Gastrocnemius medialis (tissue), 4 donors: ENCODE measurements around the gene TRDMT1. TPM values are rescaled to one million over a fixed set of nuclear protein-coding genes. Genes with fewer than 3 reads are reported as not detected.

Source experiments
- ATAC-seq, 2 donors: fragments of 150-250 bp; one replicate each; pipeline ENCODE4 v1.9.1; 2016
- DNase-seq, 2 donors: peaks; one replicate each; pipeline ENCODE4 v3.0.0-alpha.2; 2019
- H3K27ac ChIP-seq, 4 donors: fragments of 200-600 bp; sonication (generic); 1 replicate in 1 of 4; 2 replicates in 3 of 4; pipeline ENCODE4 v1.5.1; 2016 to 2018; ENCODE audit warnings: mild to moderate bottlenecking in 2 of 4, moderate library complexity in 1 of 4
- H3K27me3 ChIP-seq, 3 donors: fragments of 200-600 bp; sonication (generic) in 2 of 3; 1 replicate in 1 of 3; 2 replicates in 2 of 3; pipeline versions ENCODE4 v1.5.1 to v1.6.0; 2016 to 2019; ENCODE audit warnings: mild to moderate bottlenecking in 1 of 3, moderate library complexity in 1 of 3
- H3K36me3 ChIP-seq, 2 donors: fragments of 200-600 bp; sonication (generic) in 1 of 2; one replicate each; pipeline ENCODE4 v1.5.1; 2017 to 2018
- H3K4me1 ChIP-seq, 2 donors: fragments of 200-600 bp; sonication (generic) in 1 of 2; one replicate each; pipeline ENCODE4 v1.5.1; 2016 to 2017; ENCODE audit warnings: mild to moderate bottlenecking in 2 of 2
- H3K4me3 ChIP-seq, 4 donors: fragments of 200-600 bp; sonication (generic) in 3 of 4; 1 replicate in 1 of 4; 2 replicates in 3 of 4; pipeline ENCODE4 v1.5.1; 2016 to 2019; ENCODE audit warnings: mild to moderate bottlenecking in 2 of 4
- H3K9me3 ChIP-seq, 3 donors: fragments of 200-600 bp; sonication (generic) in 2 of 3; 1 replicate in 1 of 3; 2 replicates in 2 of 3; pipeline ENCODE4 v1.5.1; 2016 to 2019
- CTCF ChIP-seq, 5 experiments: fragments of 450-650 bp in 3 of 5; fragments of 200-600 bp in 2 of 5; sonication (generic) in 2 of 5; IDR thresholded peaks in 4 of 5; conservative IDR thresholded peaks in 1 of 5; 1 replicate in 4 of 5; 2 replicates in 1 of 5; pipeline ENCODE4 v1.5.1; 2016 to 2019; ENCODE audit warnings: antibody characterized with exemption in 5 of 5, mild to moderate bottlenecking in 3 of 5, moderate library complexity in 3 of 5
- POLR2A ChIP-seq, 2 donors: fragments of 450-650 bp; IDR thresholded peaks; one replicate each; pipeline ENCODE4 v1.6.1; 2017; ENCODE audit warnings: antibody characterized with exemption in 2 of 2, mild to moderate bottlenecking in 2 of 2, moderate library complexity in 2 of 2
- in situ Hi-C, 4 donors: fragments of 200-750 bp; cut with MboI; loops; one replicate each; pipeline versions ENCODE4 v1.15.0 to v1.8.0; 2017; ENCODE audit warnings: low sequenced_read_pairs in 4 of 4
- intact Hi-C: fragments of 100-400 bp; cut with DNase I; formaldehyde crosslinking; loops from one replicate; pipeline ENCODE4 v1.15.1; 2023; ENCODE audit warnings: low total_unique reads
- total RNA-seq, 4 donors: library from RNA; depleted of rRNA; stranded (reverse); fragments of >200 nt; gene quantifications; one replicate each; pipeline versions ENCODE4 v1.1.0 to v1.2.3, GENCODE V29; 2016

TRDMT1 gene
- total RNA-seq, 4 donors from 2014 or later = 0.85 to 4.7 (median 2.1) TPM

DNA sequence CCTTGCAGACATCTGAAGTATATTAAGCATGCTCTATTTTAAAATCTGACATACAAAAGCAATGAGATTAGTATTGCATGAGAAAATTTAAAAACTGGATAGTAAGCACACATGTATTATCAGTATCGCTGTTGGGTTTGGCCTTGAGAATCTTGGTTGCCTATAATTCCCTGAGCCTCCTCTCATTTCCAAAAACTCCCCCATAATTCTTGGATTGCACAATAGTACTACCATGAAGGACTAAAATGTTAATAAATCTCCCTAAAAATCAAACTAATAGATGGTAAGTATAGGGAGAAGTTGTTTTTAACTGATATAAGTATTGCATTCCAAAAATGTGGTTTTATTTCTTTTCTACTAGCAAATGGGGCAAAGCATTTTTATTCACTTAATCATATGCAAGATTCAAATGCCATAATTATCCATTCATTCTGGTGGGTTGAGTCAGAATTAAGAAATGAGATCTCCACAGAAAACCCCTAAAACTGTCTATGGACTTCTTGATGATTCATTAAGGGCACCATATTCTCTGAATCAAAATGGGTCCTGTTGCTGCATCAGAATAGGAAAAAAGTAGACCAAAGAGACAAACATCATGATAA, 16.3 kb upstream of the TRDMT1 start:
- no peak for ATAC-seq

GRCh38 chr10:17216901-17217395, 15.5 kb upstream of the TRDMT1 start:
- no peaks in the 10 kb centered on the region for H3K36me3 ChIP-seq
- H3K27ac ChIP-seq = peak overlapping the region; percentile 49 to 68 (median 56)
- no peak for TF ChIP-seq POLR2A (IDR thresholded peaks at IDR 0.05)
- TF ChIP-seq CTCF (IDR thresholded peaks at IDR 0.05 in 4 of 5, conservative IDR thresholded peaks at IDR 0.05 in 1 of 5) = no peak
- DNase-seq (no peak), ATAC-seq (no peak)
- intact Hi-C loops (no loop called here), in situ Hi-C loops (no loop called here)
- no peaks in the 10 kb centered on the region for H3K9me3 ChIP-seq
- no peaks in the 10 kb centered on the region for H3K27me3 ChIP-seq
- H3K4me1 ChIP-seq = peaks cover 0 to 4% of the 10 kb centered on the region in 2 donors
- H3K4me3 ChIP-seq = no peak overlapping the region

More for the DNA sequence above, 16.3 kb upstream of the TRDMT1 start:
- in situ Hi-C loops = no loop called here
- no peaks in the 10 kb centered on the region for H3K36me3 ChIP-seq
- no peak overlapping the region for H3K27ac ChIP-seq
- no peak overlapping the region for H3K4me3 ChIP-seq
- intact Hi-C loops = no loop called here
- H3K4me1 ChIP-seq = peaks cover 0 to 4% of the 10 kb centered on the region in 2 donors
- TF ChIP-seq POLR2A (IDR thresholded peaks at IDR 0.05) (no peak), CTCF (IDR thresholded peaks at IDR 0.05 in 4 of 5, conservative IDR thresholded peaks at IDR 0.05 in 1 of 5) (no peak)
- no peak for DNase-seq
- H3K27me3 ChIP-seq = no peaks in the 10 kb centered on the region
- H3K9me3 ChIP-seq = no peaks in the 10 kb centered on the region

- no peaks in the 10 kb centered on the region for H3K36me3 ChIP-seq
- TF ChIP-seq CTCF (IDR thresholded peaks at IDR 0.05 in 4 of 5, conservative IDR thresholded peaks at IDR 0.05 in 1 of 5) (no peak), POLR2A (IDR thresholded peaks at IDR 0.05) (no peak)
- intact Hi-C loops (no loop called here), in situ Hi-C loops (no loop called here)
- no peaks in the 10 kb centered on the region for H3K27me3 ChIP-seq
- DNase-seq (no peak), ATAC-seq (peak; percentile 88 to 91)
- H3K4me1 ChIP-seq = peaks cover 0 to 4% of the 10 kb centered on the region in 2 donors
- no peak overlapping the region for H3K4me3 ChIP-seq
- H3K27ac ChIP-seq = peak overlapping the region; percentile 49 to 68 (median 56)
- H3K9me3 ChIP-seq = no peaks in the 10 kb centered on the region
Measured at GRCh38 chr10:17216217-17216900, 14.9 kb upstream of the TRDMT1 start.

DNA sequence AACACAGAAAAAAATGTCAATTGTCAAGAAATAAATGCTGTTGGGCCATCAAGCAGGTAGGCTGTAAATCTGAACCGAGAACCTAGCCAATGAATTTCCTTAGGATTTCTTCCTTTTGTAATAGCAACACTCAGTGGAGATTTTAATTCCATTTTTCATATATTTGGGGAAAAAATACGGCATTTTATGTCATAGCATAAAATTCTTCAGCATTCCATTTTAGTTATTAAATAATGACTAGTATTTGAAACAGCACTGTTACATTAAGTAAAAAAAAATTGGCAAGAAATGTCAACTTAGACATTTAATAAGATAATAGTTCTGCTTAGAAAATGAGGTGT, 14.3 kb upstream of the TRDMT1 start:
- DNase-seq (no peak), ATAC-seq (no peak)
- Histone ChIP-seq H3K27ac (peak overlapping the region; percentile 49 to 68 (median 56)), H3K27me3 (no peaks in the 10 kb centered on the region), H3K9me3 (no peaks in the 10 kb centered on the region), H3K4me1 (peaks cover 0 to 4% of the 10 kb centered on the region in 2 donors), H3K36me3 (no peaks in the 10 kb centered on the region), H3K4me3 (no peak overlapping the region)
- TF ChIP-seq CTCF (IDR thresholded peaks at IDR 0.05 in 4 of 5, conservative IDR thresholded peaks at IDR 0.05 in 1 of 5) (no peak), POLR2A (IDR thresholded peaks at IDR 0.05) (no peak)
- intact Hi-C loops (no loop called here), in situ Hi-C loops (no loop called here)
